H9 (cell line): Measurements from ENCODE around the gene AMD1. TPM values are rescaled to one million over a fixed set of nuclear protein-coding genes. Genes with fewer than 3 reads are reported as not detected.

Experiments
- DNase-seq: peaks from one replicate; pipeline ENCODE4 v3.0.0-alpha.2; 2017
- H2AFZ ChIP-seq: one replicate; pipeline ENCODE4 v1.6.1; 2013; ENCODE audit warnings: mild to moderate bottlenecking, low read length, control low read depth, moderate library complexity
- H2AK5ac ChIP-seq: 2 replicates; pipeline ENCODE4 v1.6.1; 2013; ENCODE audit warnings: low read length, control low read depth, mixed read lengths; ENCODE audit not compliant: insufficient read length
- H2BK120ac ChIP-seq: one replicate; pipeline ENCODE4 v1.6.1; 2013; ENCODE audit warnings: low read depth, mild to moderate bottlenecking, low read length, control low read depth, inconsistent platforms; ENCODE audit not compliant: poor library complexity, severe bottlenecking
- H2BK12ac ChIP-seq: 2 replicates; pipeline ENCODE4 v1.6.1; 2013; ENCODE audit warnings: low read length, control low read depth, mixed read lengths, low read depth; ENCODE audit not compliant: insufficient read length
- H2BK15ac ChIP-seq: 2 replicates; pipeline ENCODE4 v1.6.1; 2013; ENCODE audit warnings: low read depth, low read length, control low read depth
- H2BK20ac ChIP-seq: one replicate; pipeline ENCODE4 v1.6.1; 2013; ENCODE audit warnings: low read depth, mild to moderate bottlenecking, low read length, control low read depth, inconsistent platforms; ENCODE audit not compliant: poor library complexity, severe bottlenecking
- H2BK5ac ChIP-seq: 2 replicates; pipeline ENCODE4 v1.6.1; 2013; ENCODE audit warnings: low read length, control low read depth, mixed read lengths; ENCODE audit not compliant: insufficient read length
- H3K14ac ChIP-seq: 2 replicates; pipeline ENCODE4 v1.6.1; 2013; ENCODE audit warnings: low read length, control low read depth; ENCODE audit not compliant: insufficient read depth
- H3K18ac ChIP-seq: 2 replicates; pipeline ENCODE4 v1.6.1; 2013; ENCODE audit warnings: low read depth, mild to moderate bottlenecking, mixed read lengths, low read length, control low read depth; ENCODE audit not compliant: insufficient read length
- H3K23ac ChIP-seq: 2 replicates; pipeline ENCODE4 v1.6.1; 2013; ENCODE audit warnings: low read length, control low read depth, mixed read lengths, low read depth; ENCODE audit not compliant: insufficient read length
- H3K23me2 ChIP-seq: 2 replicates; pipeline ENCODE4 v1.6.1; 2013; ENCODE audit warnings: low read depth, mild to moderate bottlenecking, mixed read lengths, low read length, control low read depth; ENCODE audit not compliant: insufficient read length, poor library complexity, severe bottlenecking
- H3K27ac ChIP-seq: 2 replicates; pipeline ENCODE4 v1.5.1; 2013; ENCODE audit warnings: low read length, control low read depth, mixed read lengths, low read depth; ENCODE audit not compliant: insufficient read length
- H3K27me3 ChIP-seq: 2 replicates; pipeline ENCODE4 v1.6.1; 2013; ENCODE audit warnings: low read length, control low read depth, inconsistent platforms; ENCODE audit not compliant: insufficient read depth
- H3K4ac ChIP-seq: 2 replicates; pipeline ENCODE4 v1.6.1; 2013; ENCODE audit warnings: low read depth, mild to moderate bottlenecking, control low read depth, inconsistent platforms, low read length, moderate library complexity
- H3K4me1 ChIP-seq: 2 replicates; pipeline ENCODE4 v1.6.1; 2013; ENCODE audit warnings: low read length, control low read depth, inconsistent platforms; ENCODE audit not compliant: insufficient read depth
- H3K4me2 ChIP-seq: 2 replicates; pipeline ENCODE4 v1.6.1; 2013; ENCODE audit warnings: low read length, control low read depth, mixed read lengths; ENCODE audit not compliant: insufficient read length, insufficient read depth
- H3K56ac ChIP-seq: 2 replicates; pipeline ENCODE4 v1.6.1; 2013; ENCODE audit warnings: low read depth, mild to moderate bottlenecking, mixed read lengths, low read length, control low read depth; ENCODE audit not compliant: insufficient read length
- H3K79me1 ChIP-seq: 2 replicates; pipeline ENCODE4 v1.6.1; 2013; ENCODE audit warnings: low read depth, mild to moderate bottlenecking, moderate library complexity, low read length, control low read depth, inconsistent platforms; ENCODE audit not compliant: insufficient read depth, poor library complexity, severe bottlenecking
- H3K79me2 ChIP-seq: 2 replicates; pipeline ENCODE4 v1.6.1; 2013; ENCODE audit warnings: low read length, control low read depth, inconsistent platforms; ENCODE audit not compliant: insufficient read depth
- H3K9ac ChIP-seq: 2 replicates; pipeline ENCODE4 v1.6.1; 2013; ENCODE audit warnings: low read length, control low read depth, mixed read lengths; ENCODE audit not compliant: insufficient read length; ENCODE audit errors: extremely low read depth
- H3K9me3 ChIP-seq: one replicate; pipeline ENCODE4 v1.6.1; 2013; ENCODE audit warnings: low read depth, low read length, inconsistent platforms; ENCODE audit not compliant: control insufficient read depth
- H3T11ph ChIP-seq: one replicate; pipeline ENCODE4 v1.6.1; 2013; ENCODE audit warnings: mild to moderate bottlenecking, low read length, control low read depth, inconsistent platforms
- H4K20me1 ChIP-seq: one replicate; pipeline ENCODE4 v1.6.1; 2013; ENCODE audit not compliant: control insufficient read depth, insufficient read length, insufficient read depth
- H4K5ac ChIP-seq: 2 replicates; pipeline ENCODE4 v1.6.1; 2013; ENCODE audit warnings: low read depth, mild to moderate bottlenecking, mixed read lengths, low read length, control low read depth; ENCODE audit not compliant: insufficient read length
- H4K8ac ChIP-seq: replicated peaks from 2 replicates; pipeline ENCODE4 v1.6.1; 2013; ENCODE audit warnings: low read length, control low read depth, mixed read lengths, low read depth; ENCODE audit not compliant: insufficient read length
- H4K91ac ChIP-seq: 2 replicates; pipeline ENCODE4 v1.6.1; 2013; ENCODE audit warnings: low read depth, mild to moderate bottlenecking, moderate library complexity, mixed read lengths, low read length, control low read depth; ENCODE audit not compliant: insufficient read length
- H3K27ac Mint-ChIP-seq, 3 experiments: 2 replicates in 2 of 3; 3 replicates in 1 of 3; pipeline ENCODE4 v1.8.0; 2020 to 2021; ENCODE audit warnings: mixed read lengths in 3 of 3, mild to moderate bottlenecking in 1 of 3, moderate library complexity in 1 of 3
- H3K27me3 Mint-ChIP-seq: 2 replicates; pipeline ENCODE4 v1.8.0; 2021; ENCODE audit warnings: low read depth, mild to moderate bottlenecking, moderate library complexity, mixed read lengths
- H3K36me3 Mint-ChIP-seq, 3 experiments: 2 replicates in 2 of 3; 3 replicates in 1 of 3; pipeline ENCODE4 v1.8.0; 2020 to 2021; ENCODE audit warnings: low read depth in 3 of 3, mixed read lengths in 3 of 3; ENCODE audit not compliant: insufficient read depth in 1 of 3
- H3K4me1 Mint-ChIP-seq, 2 experiments: 2 replicates each; pipeline ENCODE4 v1.8.0; 2020; ENCODE audit warnings: mixed read lengths in 2 of 2
- H3K4me3 Mint-ChIP-seq, 2 experiments: 2 replicates in 1 of 2; 3 replicates in 1 of 2; pipeline ENCODE4 v1.8.0; 2020 to 2021; ENCODE audit warnings: mild to moderate bottlenecking in 2 of 2, mixed read lengths in 2 of 2, moderate library complexity in 1 of 2
- H3K9me3 Mint-ChIP-seq, 2 experiments: 2 replicates in 1 of 2; 3 replicates in 1 of 2; pipeline ENCODE4 v1.8.0; 2020; ENCODE audit warnings: mild to moderate bottlenecking in 2 of 2, mixed read lengths in 2 of 2, moderate library complexity in 1 of 2
- WGBS: extraction: QIAGEN DNeasy Blood & Tissue Kit; methylation state at CpG from one replicate; pipeline ENCODE4 v1.1.7; 2013; ENCODE audit warnings: missing lambda C conversion rate, low lambda C conversion rate, mixed read lengths; ENCODE audit not compliant: insufficient read length; ENCODE audit errors: extremely low coverage; 5-methylcytosine and 5-hydroxymethylcytosine counted together
- total RNA-seq: library from RNA; stranded (reverse); gene quantifications from 2 replicates; pipeline ENCODE4 v1.2.1, GENCODE V29; 2021
- TF ChIP-seq, protein P1 (sequence below): fragments of 200-600 bp; sonication (generic); conservative IDR thresholded peaks from 3 replicates; pipeline ENCODE4 v1.8.0; 2021; ENCODE audit warnings: antibody characterized with exemption, mild to moderate bottlenecking

AMD1 gene
- total RNA-seq, 1 experiment from 2014 or later, result 162 TPM

DNA sequence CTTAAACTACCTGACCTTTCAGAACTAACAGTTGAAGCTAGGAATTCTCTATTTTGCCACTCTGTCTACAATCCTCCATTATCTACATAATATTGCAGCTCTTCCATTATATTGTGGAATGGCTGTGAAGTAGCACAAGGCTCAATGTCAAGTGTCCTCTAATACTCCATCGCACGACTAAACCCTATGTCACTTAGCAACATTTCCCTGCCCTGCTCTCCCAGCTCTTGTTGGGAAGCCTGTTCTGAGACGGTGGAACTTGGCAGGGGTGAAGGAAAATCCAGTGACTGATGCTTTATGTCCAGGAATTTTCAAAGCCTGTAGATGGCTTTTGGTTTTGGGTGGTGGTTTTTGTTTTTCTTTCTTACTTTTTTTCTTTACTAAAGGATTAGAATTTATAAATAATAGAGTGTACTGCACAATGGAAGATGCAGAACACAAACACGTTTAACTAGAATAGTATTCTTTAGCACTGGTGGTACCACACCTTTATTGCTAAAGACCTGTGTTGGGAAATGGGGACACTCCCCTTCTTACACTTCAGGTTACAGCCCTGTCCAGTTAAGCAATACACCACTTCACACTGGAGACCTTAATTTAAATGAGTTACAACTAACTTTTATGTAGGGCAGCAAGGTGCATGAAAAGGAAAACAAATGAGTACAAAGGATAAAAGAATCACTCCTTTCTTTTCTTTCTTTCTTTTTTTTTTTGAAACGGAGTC lies 20.7 kb upstream of the AMD1 start:
- no peak overlapping the region for H2AK5ac ChIP-seq
- Mint-ChIP-seq H3K27ac (0 out of 7 replicates have a peak overlapping the region, but pooled peaks of 1 of the 3 experiments have one; percentile 71), H3K9me3 (no peaks in the 10 kb centered on the region), H3K36me3 (no peaks in the 10 kb centered on the region), H3K4me1 (no peaks in the 10 kb centered on the region), H3K27me3 (no peaks in the 10 kb centered on the region; the same call in none of the 2 replicates), H3K4me3 (no peak overlapping the region)
- no peak overlapping the region for H3T11ph ChIP-seq
- no peaks in the 10 kb centered on the region for H3K79me2 ChIP-seq
- no peak overlapping the region for H2BK15ac ChIP-seq
- H2AFZ ChIP-seq, result no peak overlapping the region
- H4K20me1 ChIP-seq, result no peaks in the 10 kb centered on the region
- no peak overlapping the region for H2BK5ac ChIP-seq
- no peak for DNase-seq
- no peak overlapping the region for H3K9ac ChIP-seq
- WGBS, result no CpG with 5 or more reads among the region's 5 CpGs
- H2BK20ac ChIP-seq, result no peak overlapping the region
- no peak overlapping the region for H3K56ac ChIP-seq
- no peaks in the 10 kb centered on the region for H3K79me1 ChIP-seq
- no peaks in the 10 kb centered on the region for H3K9me3 ChIP-seq
- H3K18ac ChIP-seq, result no peak overlapping the region
- no peak overlapping the region for H3K14ac ChIP-seq
- TF ChIP-seq, protein P1, sequence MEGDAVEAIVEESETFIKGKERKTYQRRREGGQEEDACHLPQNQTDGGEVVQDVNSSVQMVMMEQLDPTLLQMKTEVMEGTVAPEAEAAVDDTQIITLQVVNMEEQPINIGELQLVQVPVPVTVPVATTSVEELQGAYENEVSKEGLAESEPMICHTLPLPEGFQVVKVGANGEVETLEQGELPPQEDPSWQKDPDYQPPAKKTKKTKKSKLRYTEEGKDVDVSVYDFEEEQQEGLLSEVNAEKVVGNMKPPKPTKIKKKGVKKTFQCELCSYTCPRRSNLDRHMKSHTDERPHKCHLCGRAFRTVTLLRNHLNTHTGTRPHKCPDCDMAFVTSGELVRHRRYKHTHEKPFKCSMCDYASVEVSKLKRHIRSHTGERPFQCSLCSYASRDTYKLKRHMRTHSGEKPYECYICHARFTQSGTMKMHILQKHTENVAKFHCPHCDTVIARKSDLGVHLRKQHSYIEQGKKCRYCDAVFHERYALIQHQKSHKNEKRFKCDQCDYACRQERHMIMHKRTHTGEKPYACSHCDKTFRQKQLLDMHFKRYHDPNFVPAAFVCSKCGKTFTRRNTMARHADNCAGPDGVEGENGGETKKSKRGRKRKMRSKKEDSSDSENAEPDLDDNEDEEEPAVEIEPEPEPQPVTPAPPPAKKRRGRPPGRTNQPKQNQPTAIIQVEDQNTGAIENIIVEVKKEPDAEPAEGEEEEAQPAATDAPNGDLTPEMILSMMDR, result no peak
- no peak overlapping the region for H3K4me2 ChIP-seq
- H3K4me1 ChIP-seq, result no peaks in the 10 kb centered on the region
- H3K27ac ChIP-seq, result no peak overlapping the region
- H4K5ac ChIP-seq, result no peak overlapping the region
- H4K91ac ChIP-seq, result no peak overlapping the region
- H2BK120ac ChIP-seq, result no peak overlapping the region
- no peak overlapping the region for H2BK12ac ChIP-seq
- H3K23me2 ChIP-seq, result no peaks in the 10 kb centered on the region
- no peak overlapping the region for H3K23ac ChIP-seq
- no peak overlapping the region for H4K8ac ChIP-seq
- no peak overlapping the region for H3K4ac ChIP-seq
- no peaks in the 10 kb centered on the region for H3K27me3 ChIP-seq
